Skeletal muscle tissue (tissue), 4 donors: ENCODE results near the gene SLC2A2. TPM values are rescaled to one million over a fixed set of nuclear protein-coding genes. Genes with fewer than 3 reads are reported as not detected.
A peak's percentile ranks its signal among the peaks of the same experiment; 100 is the strongest.
"Not testable (repeated sequence)": the region's sequence is repeated elsewhere in the genome, so short reads cannot be mapped to it uniquely, and the experiment has no call there.

ENCODE experiments used
- H3K27ac ChIP-seq: one replicate; pipeline ENCODE4 v1.7.0; 2013; ENCODE audit warnings: mild to moderate bottlenecking, low read depth, low read length, inconsistent platforms
- H3K27me3 ChIP-seq, 3 donors: one replicate each; pipeline ENCODE4 v1.7.0; 2013; ENCODE audit warnings: low read length in 3 of 3; ENCODE audit not compliant: control insufficient read depth in 3 of 3, insufficient read depth in 3 of 3
- H3K36me3 ChIP-seq, 3 donors: one replicate each; pipeline ENCODE4 v1.7.0; 2013; ENCODE audit warnings: low read length in 3 of 3; ENCODE audit not compliant: control insufficient read depth in 3 of 3, insufficient read depth in 3 of 3
- H3K4me1 ChIP-seq, 3 donors: one replicate each; pipeline ENCODE4 v1.7.0; 2013; ENCODE audit warnings: low read length in 3 of 3, mild to moderate bottlenecking in 3 of 3; ENCODE audit not compliant: control insufficient read depth in 3 of 3, insufficient read depth in 3 of 3
- H3K4me3 ChIP-seq, 3 donors: one replicate each; pipeline ENCODE4 v1.7.0; 2013; ENCODE audit warnings: low read length in 3 of 3
- H3K9ac ChIP-seq, 3 donors: one replicate each; pipeline ENCODE4 v1.7.0; 2013; ENCODE audit warnings: low read length in 3 of 3, mild to moderate bottlenecking in 3 of 3, moderate library complexity in 2 of 3, low read depth in 1 of 3
- H3K9me3 ChIP-seq, 3 donors: one replicate each; pipeline ENCODE4 v1.7.0; 2013; ENCODE audit warnings: low read length in 3 of 3; ENCODE audit not compliant: control insufficient read depth in 3 of 3
- total RNA-seq: library from RNA; depleted of rRNA; stranded (reverse); fragments of >200 nt; gene quantifications from one replicate; pipeline ENCODE4 v1.2.3, GENCODE V29; 2014
- donor health status: Osteomylitis.

Gene SLC2A2
- total RNA-seq, 1 donor from 2014 or later = not detected

DNA sequence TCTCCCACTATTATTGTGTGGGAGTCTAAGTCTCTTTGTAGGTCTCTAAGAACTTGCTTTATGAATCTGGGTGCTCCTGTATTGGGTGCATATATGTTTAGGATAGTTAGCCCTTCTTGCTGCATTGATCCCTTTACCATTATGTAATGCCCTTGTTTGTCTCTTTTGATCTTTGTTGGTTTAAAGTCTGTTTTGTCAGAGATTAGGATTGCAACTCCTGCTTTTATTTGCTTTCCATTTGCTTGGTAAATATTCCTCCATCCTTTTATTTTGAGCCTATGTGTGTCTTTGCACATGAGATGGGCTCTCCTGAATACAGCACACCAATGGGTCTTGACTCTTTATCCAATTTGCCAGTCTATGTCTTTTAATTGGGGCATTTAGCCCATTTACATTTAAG is 53.6 kb downstream of the SLC2A2 start:
- H3K27me3 ChIP-seq, H3K9me3 ChIP-seq, H3K9ac ChIP-seq, H3K4me1 ChIP-seq, H3K4me3 ChIP-seq, H3K36me3 ChIP-seq, H3K27ac ChIP-seq: not testable (repeated sequence)

DNA sequence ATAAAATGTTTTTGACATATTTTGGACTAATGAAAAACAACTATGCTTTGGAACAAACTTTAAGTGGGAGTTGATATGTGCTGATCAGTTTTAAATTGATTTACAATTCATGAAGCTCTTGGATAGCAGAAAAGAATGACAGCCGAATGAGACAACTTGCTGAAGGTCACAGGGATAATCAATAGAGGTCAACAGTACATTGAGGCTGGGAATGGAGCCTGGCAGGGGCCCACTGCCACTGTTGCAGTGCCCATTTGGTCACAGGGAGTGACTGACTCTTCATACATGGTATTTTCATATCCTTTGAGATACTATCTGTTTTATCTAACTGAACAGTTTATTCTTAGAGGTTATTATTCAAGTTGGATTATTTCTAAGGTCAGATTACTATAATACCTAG is 59.4 kb downstream of the SLC2A2 start:
- Histone ChIP-seq H3K4me1 (no peaks in the 10 kb centered on the region), H3K27ac (no peak overlapping the region)

DNA sequence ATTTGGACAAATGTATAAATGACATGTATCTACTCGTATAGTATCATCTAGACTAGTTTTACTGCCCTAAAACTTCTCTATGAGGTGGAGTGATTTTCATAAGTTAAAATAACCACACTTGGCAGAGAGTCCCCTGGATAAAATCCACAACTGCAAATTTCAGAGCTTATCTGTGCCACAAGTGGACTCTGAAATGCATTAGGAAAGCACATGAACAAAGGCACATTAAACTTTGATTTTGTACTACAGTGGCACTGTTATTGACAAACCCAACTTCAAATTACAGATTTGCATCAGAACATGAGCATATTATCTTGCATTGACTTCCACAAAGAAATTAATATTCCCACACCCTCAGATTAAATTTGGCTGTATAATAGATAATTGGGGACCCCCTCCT is 60.0 kb downstream of the SLC2A2 start:
- Histone ChIP-seq H3K27ac (no peak overlapping the region), H3K36me3 (no peaks in the 10 kb centered on the region), H3K4me3 (no peak overlapping the region), H3K9me3 (no peaks in the 10 kb centered on the region), H3K4me1 (no peaks in the 10 kb centered on the region), H3K27me3 (no peaks in the 10 kb centered on the region), H3K9ac (no peak overlapping the region)

More for the DNA sequence above, 59.4 kb downstream of the SLC2A2 start:
- H3K27me3 ChIP-seq = no peaks in the 10 kb centered on the region
- no peak overlapping the region for H3K4me3 ChIP-seq
- no peaks in the 10 kb centered on the region for H3K9me3 ChIP-seq
- no peaks in the 10 kb centered on the region for H3K36me3 ChIP-seq
- H3K9ac ChIP-seq = no peak overlapping the region

DNA sequence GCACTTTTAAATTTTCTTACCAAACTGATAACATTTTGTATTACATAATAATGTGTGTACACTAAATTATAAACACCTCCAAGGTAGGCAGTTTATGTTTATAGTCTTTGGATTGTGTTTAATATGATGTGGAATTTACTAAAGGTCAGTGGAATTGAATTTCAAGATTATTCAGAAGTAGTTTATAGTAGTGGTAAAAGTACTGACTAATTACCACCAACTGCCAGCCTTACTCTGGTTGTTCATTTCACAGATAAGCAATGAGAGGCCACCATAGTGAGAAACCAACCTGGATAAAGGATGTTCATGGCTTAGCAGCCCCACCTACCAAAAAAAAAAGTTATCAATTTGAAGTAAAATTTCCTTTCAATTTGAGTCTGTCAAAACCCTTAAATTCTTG is 64.1 kb downstream of the SLC2A2 start:
- H3K36me3 ChIP-seq = no peaks in the 10 kb centered on the region
- no peaks in the 10 kb centered on the region for H3K27me3 ChIP-seq
- H3K4me1 ChIP-seq = no peaks in the 10 kb centered on the region
- H3K9me3 ChIP-seq = no peaks in the 10 kb centered on the region
- H3K4me3 ChIP-seq = no peak overlapping the region
- H3K9ac ChIP-seq = no peak overlapping the region
- H3K27ac ChIP-seq = no peak overlapping the region

DNA sequence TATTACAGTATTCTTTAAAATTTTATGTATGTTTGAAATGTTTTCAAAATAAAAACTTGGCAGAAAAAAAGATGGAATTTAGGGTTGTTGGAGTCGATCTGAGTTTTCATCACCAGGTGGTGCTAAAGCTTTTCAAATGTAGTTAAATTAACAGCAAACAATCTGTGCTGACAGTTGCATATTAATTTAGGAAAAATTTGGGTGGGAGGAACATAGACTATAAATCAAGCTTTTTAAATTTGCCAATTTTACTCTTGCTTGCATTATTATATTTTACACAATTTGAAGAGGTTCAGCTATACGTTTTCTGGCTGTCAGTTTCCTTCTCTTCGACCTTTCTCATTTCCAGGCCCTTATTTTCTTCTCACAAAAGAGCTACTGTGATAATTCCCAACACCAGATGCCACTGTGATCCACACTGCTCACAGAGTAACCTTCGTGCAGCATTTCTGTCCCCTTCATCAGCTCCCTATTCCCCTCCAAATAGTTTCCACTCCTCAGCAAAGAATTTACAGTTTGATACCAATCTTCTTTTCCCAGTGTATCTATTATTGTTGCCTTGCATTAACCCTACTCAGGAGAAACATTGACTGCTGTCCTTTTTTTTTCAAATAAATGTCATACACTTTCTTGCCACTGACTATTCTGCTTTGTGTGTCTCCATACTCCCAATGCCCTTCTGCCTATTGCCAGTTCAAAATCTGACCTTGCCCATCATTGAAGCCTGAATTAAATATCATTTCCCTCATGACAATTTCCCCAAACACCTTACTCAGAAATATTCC is 64.7 kb downstream of the SLC2A2 start:
- Histone ChIP-seq H3K9ac (no peak overlapping the region), H3K27me3 (no peaks in the 10 kb centered on the region), H3K9me3 (no peaks in the 10 kb centered on the region)

GRCh38 chr3:170959457-170959856 is 67.1 kb downstream of the SLC2A2 start:
- Histone ChIP-seq H3K4me3 (no peak overlapping the region), H3K27me3 (no peaks in the 10 kb centered on the region), H3K9ac (no peak overlapping the region), H3K4me1 (no peaks in the 10 kb centered on the region), H3K9me3 (no peaks in the 10 kb centered on the region), H3K27ac (no peak overlapping the region), H3K36me3 (no peaks in the 10 kb centered on the region)

More for the DNA sequence above, 64.7 kb downstream of the SLC2A2 start:
- no peak overlapping the region for H3K4me3 ChIP-seq
- H3K4me1 ChIP-seq = no peaks in the 10 kb centered on the region
- no peaks in the 10 kb centered on the region for H3K36me3 ChIP-seq
- no peak overlapping the region for H3K27ac ChIP-seq

- Histone ChIP-seq H3K36me3 (no peaks in the 10 kb centered on the region), H3K27ac (no peak overlapping the region), H3K4me3 (no peak overlapping the region), H3K4me1 (no peaks in the 10 kb centered on the region), H3K27me3 (peaks cover 0 to 3% (median 2%) of the 10 kb centered on the region in 3 donors), H3K9ac (peak overlapping the region in 1 of 3 donors; percentile 36), H3K9me3 (no peaks in the 10 kb centered on the region)
Measured at GRCh38 chr3:170956647-170957046, 69.9 kb downstream of the SLC2A2 start.

DNA sequence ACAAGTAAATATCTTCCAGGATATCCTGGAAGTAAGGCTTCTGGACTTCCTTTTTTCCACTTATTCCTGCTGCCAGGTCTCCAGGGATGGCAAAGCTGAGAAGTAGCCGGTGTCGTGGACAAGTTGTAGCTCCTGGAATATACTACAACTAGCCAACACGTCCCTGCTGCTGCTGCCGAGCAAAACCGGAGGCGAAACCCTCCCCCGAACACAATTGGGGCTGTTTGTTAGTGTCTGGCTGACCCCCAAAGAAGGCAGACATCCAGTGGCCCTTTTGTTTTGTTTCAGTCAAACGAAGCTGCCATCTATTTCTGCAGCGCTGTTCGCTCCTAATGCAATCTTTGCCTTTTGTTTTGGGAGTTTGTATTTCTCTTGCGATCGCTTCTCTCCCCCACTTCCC is 72.8 kb downstream of the SLC2A2 start:
- H3K36me3 ChIP-seq = no peaks in the 10 kb centered on the region
- H3K9me3 ChIP-seq = no peaks in the 10 kb centered on the region
- H3K9ac ChIP-seq = no peak overlapping the region
- peaks cover 0 to 3% (median 2%) of the 10 kb centered on the region in 3 donors for H3K27me3 ChIP-seq
- no peaks in the 10 kb centered on the region for H3K4me1 ChIP-seq
- no peak overlapping the region for H3K27ac ChIP-seq
- no peak overlapping the region for H3K4me3 ChIP-seq

DNA sequence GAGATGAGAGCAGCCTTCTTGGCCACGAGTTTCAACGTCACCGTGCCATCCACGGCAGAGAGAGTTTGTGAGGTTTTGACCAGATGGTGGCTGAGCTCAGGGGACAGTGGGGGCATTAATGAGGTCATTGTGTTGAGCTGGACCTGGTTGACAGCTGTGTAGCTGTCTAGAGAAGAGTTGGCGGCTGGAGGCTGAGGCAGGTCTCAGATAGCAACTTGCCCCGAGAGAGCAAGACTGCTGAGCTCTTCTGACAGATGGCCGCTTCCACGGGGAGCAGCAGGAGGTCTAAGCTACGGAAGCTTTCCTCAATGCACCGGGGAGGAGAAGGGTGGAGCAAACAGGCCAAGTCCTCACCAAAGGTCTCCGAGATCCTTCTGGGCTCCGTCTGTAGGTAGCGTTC is 73.3 kb downstream of the SLC2A2 start:
- no peaks in the 10 kb centered on the region for H3K36me3 ChIP-seq
- no peaks in the 10 kb centered on the region for H3K4me1 ChIP-seq
- H3K9me3 ChIP-seq = no peaks in the 10 kb centered on the region
- H3K27me3 ChIP-seq = peaks cover 0 to 3% (median 2%) of the 10 kb centered on the region in 3 donors
- H3K4me3 ChIP-seq = no peak overlapping the region
- no peak overlapping the region for H3K9ac ChIP-seq
- H3K27ac ChIP-seq = no peak overlapping the region

- peaks cover 0 to 3% (median 2%) of the 10 kb centered on the region in 3 donors for H3K27me3 ChIP-seq
Measured at GRCh38 chr3:170949211-170949610, 77.3 kb downstream of the SLC2A2 start.

More at GRCh38 chr3:170949211-170949610, 77.3 kb downstream of the SLC2A2 start:
- H3K9ac ChIP-seq = no peak overlapping the region
- no peak overlapping the region for H3K27ac ChIP-seq
- no peaks in the 10 kb centered on the region for H3K9me3 ChIP-seq
- no peaks in the 10 kb centered on the region for H3K4me1 ChIP-seq
- H3K4me3 ChIP-seq = no peak overlapping the region
- H3K36me3 ChIP-seq = no peaks in the 10 kb centered on the region
